Glutamatergic neuron (in vitro differentiated cells): Measurements from ENCODE around the gene REV1. TPM values are rescaled to one million over a fixed set of nuclear protein-coding genes. Genes with fewer than 3 reads are reported as not detected.

Source experiments
- DNase-seq: peaks from one replicate; pipeline ENCODE4 v3.0.0; 2022
- H3K27ac Mint-ChIP-seq: one replicate; pipeline ENCODE4 v1.8.0; 2020; ENCODE audit warnings: mild to moderate bottlenecking, mixed read lengths, inconsistent platforms; ENCODE audit not compliant: unreplicated experiment
- H3K27me3 Mint-ChIP-seq: one replicate; pipeline ENCODE4 v1.8.0; 2020; ENCODE audit warnings: mild to moderate bottlenecking, moderate library complexity, mixed read lengths, inconsistent platforms; ENCODE audit not compliant: unreplicated experiment
- H3K36me3 Mint-ChIP-seq: one replicate; pipeline ENCODE4 v1.8.0; 2020; ENCODE audit warnings: mild to moderate bottlenecking, mixed read lengths, inconsistent platforms; ENCODE audit not compliant: unreplicated experiment
- H3K4me1 Mint-ChIP-seq: one replicate; pipeline ENCODE4 v1.8.0; 2020; ENCODE audit warnings: mild to moderate bottlenecking, low read depth, mixed read lengths, inconsistent platforms; ENCODE audit not compliant: unreplicated experiment
- H3K4me3 Mint-ChIP-seq: one replicate; pipeline ENCODE4 v1.8.0; 2020; ENCODE audit warnings: mild to moderate bottlenecking, mixed read lengths, inconsistent platforms; ENCODE audit not compliant: unreplicated experiment
- H3K9me3 Mint-ChIP-seq: one replicate; pipeline ENCODE4 v1.8.0; 2020; ENCODE audit warnings: mild to moderate bottlenecking, moderate library complexity, mixed read lengths, inconsistent platforms; ENCODE audit not compliant: unreplicated experiment
- total RNA-seq: library from RNA; stranded (reverse); fragmentation: NEBNext Ultra II Directional; extraction: Animal tissue kit (Norgen Biotek cat#: 25700); gene quantifications from one replicate; pipeline ENCODE4 v1.2.1, GENCODE V29; 2021; ENCODE audit not compliant: unreplicated experiment
- TF ChIP-seq, protein P1 (sequence below): fragments of 200-600 bp; sonication (generic); IDR thresholded peaks from one replicate; pipeline ENCODE4 v1.5.0; 2021; ENCODE audit not compliant: partially characterized antibody, unreplicated experiment

Gene REV1
- total RNA-seq, 1 donor from 2014 or later: 39.2 TPM

DNA sequence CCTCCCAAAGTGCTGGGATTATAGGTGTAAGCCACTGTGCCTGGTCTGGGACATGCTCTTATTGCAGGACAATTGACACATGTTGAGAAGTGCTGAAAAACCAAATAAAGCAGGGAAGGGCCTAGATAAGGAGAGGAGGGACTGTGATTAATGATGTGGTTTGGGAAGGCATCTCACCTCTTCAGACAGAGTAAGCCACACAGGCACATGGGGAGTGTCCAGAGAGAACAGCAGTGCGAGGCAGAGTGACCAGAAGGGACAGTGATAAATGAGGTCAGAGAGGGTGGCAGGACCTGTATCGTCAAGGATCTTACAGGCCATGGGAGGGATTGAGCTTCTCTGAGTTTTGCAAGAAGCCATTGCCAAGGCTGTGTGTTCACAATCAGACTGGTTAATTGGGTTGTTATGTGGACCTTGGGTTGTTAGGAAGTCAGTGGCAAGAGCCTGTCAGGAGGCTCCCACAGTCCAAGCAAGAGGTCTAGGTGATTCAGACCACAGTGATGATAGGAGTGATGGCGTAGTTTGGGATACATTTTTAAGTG lies 94.2 kb downstream of the REV1 start:
- DNase-seq: no peak
- Mint-ChIP-seq H3K4me1 (no peaks in the 10 kb centered on the region), H3K4me3 (no peak overlapping the region), H3K27me3 (no peaks in the 10 kb centered on the region), H3K9me3 (no peaks in the 10 kb centered on the region), H3K36me3 (peaks cover 7% of the 10 kb centered on the region), H3K27ac (peak overlapping the region; percentile 24)
- TF ChIP-seq, protein P1, sequence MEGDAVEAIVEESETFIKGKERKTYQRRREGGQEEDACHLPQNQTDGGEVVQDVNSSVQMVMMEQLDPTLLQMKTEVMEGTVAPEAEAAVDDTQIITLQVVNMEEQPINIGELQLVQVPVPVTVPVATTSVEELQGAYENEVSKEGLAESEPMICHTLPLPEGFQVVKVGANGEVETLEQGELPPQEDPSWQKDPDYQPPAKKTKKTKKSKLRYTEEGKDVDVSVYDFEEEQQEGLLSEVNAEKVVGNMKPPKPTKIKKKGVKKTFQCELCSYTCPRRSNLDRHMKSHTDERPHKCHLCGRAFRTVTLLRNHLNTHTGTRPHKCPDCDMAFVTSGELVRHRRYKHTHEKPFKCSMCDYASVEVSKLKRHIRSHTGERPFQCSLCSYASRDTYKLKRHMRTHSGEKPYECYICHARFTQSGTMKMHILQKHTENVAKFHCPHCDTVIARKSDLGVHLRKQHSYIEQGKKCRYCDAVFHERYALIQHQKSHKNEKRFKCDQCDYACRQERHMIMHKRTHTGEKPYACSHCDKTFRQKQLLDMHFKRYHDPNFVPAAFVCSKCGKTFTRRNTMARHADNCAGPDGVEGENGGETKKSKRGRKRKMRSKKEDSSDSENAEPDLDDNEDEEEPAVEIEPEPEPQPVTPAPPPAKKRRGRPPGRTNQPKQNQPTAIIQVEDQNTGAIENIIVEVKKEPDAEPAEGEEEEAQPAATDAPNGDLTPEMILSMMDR: no peak

DNA sequence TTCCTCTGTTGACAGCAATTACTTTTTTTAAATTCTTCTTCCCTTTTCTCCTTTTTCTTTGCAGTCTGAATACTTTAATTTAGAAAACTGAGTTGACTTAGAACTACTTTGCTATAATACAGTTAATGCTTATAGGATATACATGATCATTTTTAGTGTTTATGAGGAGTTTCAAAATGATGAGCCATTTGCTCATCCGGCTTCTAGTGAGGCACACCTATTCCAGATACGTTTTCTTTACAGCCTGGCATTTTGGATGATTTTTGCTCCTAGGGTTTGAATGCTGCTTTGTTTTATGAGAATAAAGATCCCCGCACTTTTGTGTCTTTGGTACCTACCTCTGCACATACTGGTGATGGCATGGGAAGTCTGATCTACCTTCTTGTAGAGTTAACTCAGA lies 99.9 kb downstream of the REV1 start:
- H3K9me3 Mint-ChIP-seq: peaks cover 1% of the 10 kb centered on the region
- H3K27me3 Mint-ChIP-seq: no peaks in the 10 kb centered on the region
- no peak overlapping the region for H3K27ac Mint-ChIP-seq
- TF ChIP-seq, protein P1: no peak
- no peak for DNase-seq
- no peak overlapping the region for H3K4me3 Mint-ChIP-seq
- no peaks in the 10 kb centered on the region for H3K36me3 Mint-ChIP-seq
- H3K4me1 Mint-ChIP-seq: no peaks in the 10 kb centered on the region

DNA sequence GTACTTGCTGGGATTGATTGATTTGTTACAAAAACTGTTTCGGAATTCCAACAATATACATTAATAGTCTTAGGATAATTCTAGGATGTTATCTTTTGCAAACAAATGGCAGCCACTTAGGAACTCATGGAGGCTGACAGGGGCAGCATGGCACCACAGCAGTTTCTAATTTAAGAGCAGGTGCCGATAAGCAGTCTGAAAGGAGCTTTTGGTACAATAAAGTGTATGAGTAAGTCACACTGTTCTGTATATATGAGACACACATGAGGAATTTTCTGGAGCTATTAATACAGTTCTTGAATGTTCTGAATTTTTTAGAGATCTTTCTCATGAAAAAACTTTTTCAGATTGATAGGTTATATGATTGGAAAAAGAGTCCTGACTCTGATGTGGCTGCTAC lies 100.4 kb downstream of the REV1 start:
- Mint-ChIP-seq H3K4me1 (no peaks in the 10 kb centered on the region), H3K9me3 (peaks cover 1% of the 10 kb centered on the region), H3K27ac (no peak overlapping the region), H3K36me3 (peaks cover 4% of the 10 kb centered on the region), H3K27me3 (no peaks in the 10 kb centered on the region), H3K4me3 (no peak overlapping the region)
- TF ChIP-seq, protein P1: no peak
- no peak for DNase-seq

DNA sequence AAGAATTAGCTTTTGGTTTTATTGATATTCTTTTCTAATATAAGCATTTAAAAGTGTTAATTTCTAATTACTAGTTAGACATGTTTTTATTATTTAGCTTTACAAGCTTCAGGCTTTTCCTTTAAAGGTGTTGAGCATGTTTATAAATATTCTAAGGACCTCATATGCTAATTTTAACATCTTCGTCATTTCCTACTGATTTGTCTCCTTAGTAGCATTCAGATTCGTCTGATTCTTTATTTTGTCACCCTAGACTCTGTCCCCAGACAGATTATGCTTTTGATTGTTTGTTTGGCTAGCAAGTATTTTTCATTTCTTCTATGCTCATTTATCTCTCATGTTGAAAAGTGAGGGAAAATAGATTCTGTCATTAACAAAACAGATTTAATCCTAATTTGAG lies 100.9 kb downstream of the REV1 start:
- Mint-ChIP-seq H3K4me3 (no peak overlapping the region), H3K9me3 (peaks cover 1% of the 10 kb centered on the region), H3K4me1 (no peaks in the 10 kb centered on the region), H3K27ac (no peak overlapping the region), H3K27me3 (no peaks in the 10 kb centered on the region), H3K36me3 (peaks cover 6% of the 10 kb centered on the region)
- TF ChIP-seq, protein P1: no peak
- no peak for DNase-seq

DNA sequence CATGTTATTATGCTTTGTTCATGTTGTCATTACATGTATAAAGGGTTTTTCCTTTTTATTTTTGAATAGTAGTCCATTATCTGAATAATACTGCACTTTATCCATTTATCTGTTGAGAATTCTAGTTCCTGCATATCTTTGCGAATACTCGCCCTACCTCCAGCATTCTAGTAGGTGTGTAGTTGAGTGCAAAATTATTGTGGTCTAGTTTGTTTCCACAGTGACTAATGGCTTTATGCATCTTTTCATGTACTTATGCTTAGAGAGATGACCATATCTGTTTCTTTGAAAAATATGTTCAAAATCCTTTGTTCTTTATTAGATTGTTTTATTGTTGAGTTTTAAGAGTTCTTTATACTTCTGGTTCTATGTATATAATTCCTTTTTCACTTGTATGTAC lies 103.8 kb downstream of the REV1 start:
- no peak for DNase-seq
- H3K27me3 Mint-ChIP-seq: no peaks in the 10 kb centered on the region
- H3K4me1 Mint-ChIP-seq: no peaks in the 10 kb centered on the region
- H3K36me3 Mint-ChIP-seq: peaks cover 10% of the 10 kb centered on the region
- H3K4me3 Mint-ChIP-seq: no peak overlapping the region
- H3K27ac Mint-ChIP-seq: no peak overlapping the region
- peaks cover 1% of the 10 kb centered on the region for H3K9me3 Mint-ChIP-seq
- TF ChIP-seq, protein P1: no peak
